Esophagus squamous epithelium (tissue), 4 donors: Measurements from ENCODE around the gene SKIC3.

Source experiments
- POLR2A ChIP-seq, 4 donors: fragments of 450-650 bp; IDR thresholded peaks; one replicate each; pipeline ENCODE4 v1.6.1; 2017; ENCODE audit warnings: antibody characterized with exemption in 4 of 4, mild to moderate bottlenecking in 4 of 4, moderate library complexity in 3 of 4
- TF ChIP-seq, protein P1 (sequence below), 6 experiments: fragments of 450-650 bp in 4 of 6; fragments of 200-600 bp in 2 of 6; sonication (generic) in 2 of 6; IDR thresholded peaks; one replicate each; pipeline ENCODE4 v1.5.1; 2016 to 2019; ENCODE audit warnings: antibody characterized with exemption in 6 of 6, mild to moderate bottlenecking in 4 of 6, moderate library complexity in 4 of 6

DNA sequence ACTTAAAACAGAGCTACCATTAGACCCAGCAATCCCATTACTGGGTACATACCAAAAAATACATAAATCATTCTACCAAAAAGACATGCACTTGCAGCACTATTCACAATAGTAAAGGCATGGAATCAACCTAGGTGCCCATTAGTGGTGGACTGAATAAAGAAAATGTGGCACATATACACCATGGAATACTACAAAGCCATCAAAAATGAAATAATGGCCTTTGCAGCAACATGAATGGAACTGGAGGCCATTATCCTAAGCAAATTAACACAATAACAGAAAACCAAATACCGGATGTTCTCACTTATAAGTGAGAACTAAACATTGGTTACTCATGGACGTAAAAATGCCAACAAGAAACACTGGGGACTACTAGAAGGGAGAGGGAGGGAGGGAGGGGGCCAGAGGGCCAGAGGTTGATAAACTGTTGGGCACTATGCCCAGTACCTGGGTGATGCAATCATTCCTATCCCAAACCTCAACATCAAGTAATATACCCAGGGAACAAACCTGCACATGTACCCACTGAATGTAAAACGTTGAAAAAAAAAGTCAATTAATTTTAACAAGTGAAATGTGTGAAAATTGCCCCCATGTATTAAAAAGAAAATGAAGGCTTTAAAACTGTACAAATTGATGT, 40.6 kb upstream of the SKIC3 start:
- TF ChIP-seq, protein P1, sequence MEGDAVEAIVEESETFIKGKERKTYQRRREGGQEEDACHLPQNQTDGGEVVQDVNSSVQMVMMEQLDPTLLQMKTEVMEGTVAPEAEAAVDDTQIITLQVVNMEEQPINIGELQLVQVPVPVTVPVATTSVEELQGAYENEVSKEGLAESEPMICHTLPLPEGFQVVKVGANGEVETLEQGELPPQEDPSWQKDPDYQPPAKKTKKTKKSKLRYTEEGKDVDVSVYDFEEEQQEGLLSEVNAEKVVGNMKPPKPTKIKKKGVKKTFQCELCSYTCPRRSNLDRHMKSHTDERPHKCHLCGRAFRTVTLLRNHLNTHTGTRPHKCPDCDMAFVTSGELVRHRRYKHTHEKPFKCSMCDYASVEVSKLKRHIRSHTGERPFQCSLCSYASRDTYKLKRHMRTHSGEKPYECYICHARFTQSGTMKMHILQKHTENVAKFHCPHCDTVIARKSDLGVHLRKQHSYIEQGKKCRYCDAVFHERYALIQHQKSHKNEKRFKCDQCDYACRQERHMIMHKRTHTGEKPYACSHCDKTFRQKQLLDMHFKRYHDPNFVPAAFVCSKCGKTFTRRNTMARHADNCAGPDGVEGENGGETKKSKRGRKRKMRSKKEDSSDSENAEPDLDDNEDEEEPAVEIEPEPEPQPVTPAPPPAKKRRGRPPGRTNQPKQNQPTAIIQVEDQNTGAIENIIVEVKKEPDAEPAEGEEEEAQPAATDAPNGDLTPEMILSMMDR (IDR thresholded peaks at IDR 0.05), result no peak
- no peak for TF ChIP-seq POLR2A (IDR thresholded peaks at IDR 0.05)
